Fibroblast of the aortic adventitia (primary cell): ENCODE data around the gene VMAC. TPM values are rescaled to one million over a fixed set of nuclear protein-coding genes. Genes with fewer than 3 reads are reported as not detected.

Experiments used
- DNase-seq: peaks from one replicate; pipeline ENCODE4 v3.0.0-alpha.2; 2010; ENCODE audit warnings: low read depth
- H3K4me3 ChIP-seq: 2 replicates; pipeline ENCODE4 v1.5.1; 2011; ENCODE audit warnings: low read depth, mild to moderate bottlenecking, control low read depth, low read length, moderate library complexity
- total RNA-seq: library from RNA; depleted of rRNA; stranded (reverse); fragments of >200 nt; gene quantifications from 2 replicates; pipeline ENCODE4 v1.2.3, GENCODE V29; 2012; ENCODE audit warnings: low replicate concordance
- TF ChIP-seq, protein P1 (sequence below): IDR thresholded peaks from 2 replicates; pipeline ENCODE4 v1.5.1; 2011; ENCODE audit warnings: mild to moderate bottlenecking, low read length, control low read depth, inconsistent platforms; ENCODE audit not compliant: insufficient read depth

VMAC gene
- total RNA-seq, 1 donor, result 5.6 TPM

DNA sequence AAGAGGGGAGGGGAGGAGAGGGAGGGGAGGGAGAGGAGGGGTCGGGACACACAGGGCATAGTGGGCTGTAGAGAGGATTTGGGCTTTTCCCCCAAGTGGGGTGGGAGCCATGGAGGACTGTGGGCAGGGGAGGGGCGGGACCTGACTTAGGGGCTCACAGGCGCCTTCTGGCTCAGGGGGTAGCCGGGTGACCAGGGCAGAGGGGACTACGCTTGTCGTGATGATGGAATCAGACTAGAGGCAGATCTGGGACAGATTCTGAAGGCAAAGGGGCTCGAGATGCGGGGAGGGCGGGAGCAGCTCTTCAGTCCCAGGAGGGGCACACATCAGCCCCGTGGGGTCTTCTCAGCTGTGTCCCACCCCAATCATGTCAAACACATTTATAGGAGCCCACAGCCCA is 14.6 kb upstream of the VMAC start:
- no peak for DNase-seq
- TF ChIP-seq, protein P1, sequence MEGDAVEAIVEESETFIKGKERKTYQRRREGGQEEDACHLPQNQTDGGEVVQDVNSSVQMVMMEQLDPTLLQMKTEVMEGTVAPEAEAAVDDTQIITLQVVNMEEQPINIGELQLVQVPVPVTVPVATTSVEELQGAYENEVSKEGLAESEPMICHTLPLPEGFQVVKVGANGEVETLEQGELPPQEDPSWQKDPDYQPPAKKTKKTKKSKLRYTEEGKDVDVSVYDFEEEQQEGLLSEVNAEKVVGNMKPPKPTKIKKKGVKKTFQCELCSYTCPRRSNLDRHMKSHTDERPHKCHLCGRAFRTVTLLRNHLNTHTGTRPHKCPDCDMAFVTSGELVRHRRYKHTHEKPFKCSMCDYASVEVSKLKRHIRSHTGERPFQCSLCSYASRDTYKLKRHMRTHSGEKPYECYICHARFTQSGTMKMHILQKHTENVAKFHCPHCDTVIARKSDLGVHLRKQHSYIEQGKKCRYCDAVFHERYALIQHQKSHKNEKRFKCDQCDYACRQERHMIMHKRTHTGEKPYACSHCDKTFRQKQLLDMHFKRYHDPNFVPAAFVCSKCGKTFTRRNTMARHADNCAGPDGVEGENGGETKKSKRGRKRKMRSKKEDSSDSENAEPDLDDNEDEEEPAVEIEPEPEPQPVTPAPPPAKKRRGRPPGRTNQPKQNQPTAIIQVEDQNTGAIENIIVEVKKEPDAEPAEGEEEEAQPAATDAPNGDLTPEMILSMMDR, result no peak
- no peak overlapping the region for H3K4me3 ChIP-seq

DNA sequence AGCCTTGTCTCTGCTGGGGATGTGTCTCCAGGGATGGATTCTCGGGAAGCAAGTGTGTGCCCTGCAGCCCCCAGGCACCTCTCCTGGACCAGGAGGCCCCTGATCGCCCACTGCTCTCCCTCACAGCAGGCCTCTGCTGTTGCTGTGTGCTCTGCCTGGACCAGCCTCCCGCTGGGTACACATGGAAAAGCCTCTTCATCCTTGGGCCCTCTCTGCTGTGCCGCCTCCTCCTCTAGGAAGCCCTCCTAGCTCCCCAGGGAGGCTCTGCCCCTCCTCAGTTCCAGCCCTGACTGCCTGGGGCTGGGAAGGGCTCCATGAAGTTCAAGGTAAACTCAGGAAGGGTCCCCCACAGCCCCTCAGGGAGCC is 13.1 kb upstream of the VMAC start:
- TF ChIP-seq, protein P1, result no peak
- DNase-seq, result no peak
- no peak overlapping the region for H3K4me3 ChIP-seq

DNA sequence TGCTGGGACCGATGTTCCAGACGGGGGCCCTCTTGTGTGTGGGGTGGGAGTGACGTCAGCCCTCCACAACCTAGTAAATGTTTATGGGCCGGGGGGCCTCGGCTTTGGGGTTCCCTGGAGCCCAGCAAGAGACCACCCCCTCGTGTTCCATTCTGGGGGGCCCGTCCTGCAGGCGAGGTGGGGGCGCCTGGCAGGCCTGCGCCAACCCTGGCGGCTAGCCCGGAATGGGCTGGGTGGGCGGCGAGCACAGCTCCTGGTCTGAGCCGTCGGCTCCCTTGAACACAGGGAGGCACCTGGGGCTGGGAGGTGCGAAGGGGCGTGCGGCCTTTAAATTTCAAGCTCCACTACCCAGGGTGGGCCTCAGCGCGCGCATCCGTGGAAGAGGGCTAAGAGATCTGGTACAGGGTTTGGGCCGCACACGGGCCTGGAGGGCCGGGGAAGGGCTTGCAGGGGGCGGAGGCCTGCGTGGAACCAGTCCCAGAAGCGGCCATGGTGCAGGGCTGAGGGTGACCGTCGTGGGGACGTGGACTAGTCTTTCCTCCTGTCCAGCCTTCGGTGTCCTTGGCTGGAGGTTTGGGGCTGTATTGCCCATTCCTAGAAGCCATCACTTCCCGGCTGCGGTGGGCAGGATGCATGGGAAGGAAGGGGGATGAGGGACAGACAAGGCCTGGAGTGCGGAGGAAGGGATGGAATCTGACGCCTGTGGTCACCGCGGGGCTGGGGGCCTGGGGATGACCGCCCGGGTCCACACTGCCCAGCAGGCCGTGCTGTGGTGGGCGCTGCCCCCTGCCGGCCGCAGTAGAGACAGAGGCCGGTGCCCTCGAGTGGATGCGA is 12.5 kb upstream of the VMAC start:
- DNase-seq, result peak; percentile 33
- no peak overlapping the region for H3K4me3 ChIP-seq

DNA sequence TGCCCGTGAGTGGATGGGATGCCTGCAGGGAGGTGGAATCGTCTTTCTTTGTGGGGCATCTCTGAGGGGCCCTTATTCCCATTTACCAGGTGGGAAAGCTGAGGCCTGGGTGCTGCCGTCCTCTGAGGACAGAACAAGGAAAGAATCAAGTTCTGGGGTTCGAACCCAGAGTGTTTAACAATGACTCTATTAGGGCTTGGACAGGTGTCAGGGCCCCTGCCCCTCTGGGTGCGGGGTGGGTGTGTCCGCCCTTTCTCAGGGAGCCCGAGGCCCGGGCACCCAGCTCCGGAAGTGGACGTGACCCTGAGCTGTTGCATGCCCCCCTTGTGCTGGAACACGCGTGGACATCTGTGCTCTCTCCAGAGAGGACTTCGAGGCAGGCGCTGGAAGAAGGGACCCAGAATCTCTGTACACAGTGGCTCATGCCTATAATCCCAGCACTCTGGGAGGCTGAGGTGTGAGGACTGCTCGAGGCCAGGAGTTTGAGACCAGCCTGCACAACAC is 11.8 kb upstream of the VMAC start:
- TF ChIP-seq, protein P1, result no peak
- no peak for DNase-seq
- H3K4me3 ChIP-seq, result no peak overlapping the region

More for the DNA sequence above, 12.5 kb upstream of the VMAC start:
- TF ChIP-seq, protein P1, result peak; percentile 80

DNA sequence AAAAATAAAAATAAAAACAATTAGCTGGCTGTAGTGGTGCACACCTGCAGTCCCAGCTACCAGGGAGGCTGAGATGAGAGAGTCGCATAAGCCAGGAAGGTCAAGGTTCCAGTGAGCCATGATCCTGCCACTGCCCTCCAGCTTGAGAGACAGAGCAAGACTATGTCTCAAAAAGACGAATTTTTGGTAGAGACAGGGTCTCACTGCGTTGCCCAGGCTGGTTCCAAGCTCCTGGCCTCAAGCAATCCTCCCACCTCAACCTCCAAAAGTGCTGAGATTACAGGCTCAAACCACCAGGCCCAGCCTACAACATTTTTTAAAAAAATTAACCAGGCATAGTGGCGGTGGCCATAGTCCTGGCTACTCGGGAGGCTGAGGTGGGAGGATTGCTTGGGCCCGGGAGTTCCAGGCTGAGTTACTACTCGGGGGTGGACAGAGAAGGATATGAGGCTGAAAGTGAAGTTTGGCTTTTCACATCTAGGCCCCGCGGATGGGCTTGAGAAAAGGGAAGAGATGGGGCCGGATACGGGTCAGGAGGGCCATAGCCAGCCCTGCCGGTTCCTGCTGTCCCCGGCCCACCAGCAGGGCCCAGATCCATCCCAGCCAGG is 11.3 kb upstream of the VMAC start:
- DNase-seq, result no peak

DNA sequence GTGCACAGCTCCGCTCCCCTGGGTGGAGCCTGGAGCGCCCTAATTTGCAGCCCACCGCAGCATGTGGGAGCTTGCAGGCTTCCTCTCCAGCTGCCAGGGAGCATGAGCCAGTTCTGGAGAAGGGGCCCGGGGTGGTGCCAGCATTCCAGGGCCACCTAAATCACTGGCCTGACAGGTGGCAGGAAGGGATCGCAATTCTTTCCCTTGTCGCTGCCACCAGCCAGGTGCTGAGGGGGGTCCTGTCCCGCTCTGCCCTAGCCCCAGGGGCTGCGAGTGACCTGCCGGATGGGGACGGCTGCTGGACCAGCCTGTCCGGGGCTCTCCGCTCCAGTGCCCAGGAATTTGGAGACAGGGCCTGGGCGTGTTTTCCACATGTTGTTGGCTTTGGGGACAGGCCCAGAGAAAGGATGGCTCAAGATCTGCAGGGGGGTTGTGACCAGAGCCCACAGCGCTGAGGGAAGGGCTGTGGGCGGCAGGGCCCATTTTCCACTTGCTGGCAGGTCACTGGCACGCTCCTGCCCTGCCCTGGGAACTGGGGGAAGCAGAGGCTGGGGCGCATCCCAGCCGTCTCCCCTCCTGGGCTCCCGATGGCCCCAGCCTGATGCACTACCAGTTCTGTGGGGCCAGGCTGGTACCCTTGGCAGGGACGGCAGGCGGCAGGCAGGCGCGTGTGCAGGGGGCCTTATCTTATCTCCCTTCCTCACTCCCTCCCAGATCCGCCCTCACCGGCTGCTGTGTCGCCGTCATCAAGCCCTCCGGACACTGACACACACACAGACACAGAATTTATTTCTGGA is 10.6 kb upstream of the VMAC start:
- TF ChIP-seq, protein P1, result no peak
- no peak for DNase-seq
- no peak overlapping the region for H3K4me3 ChIP-seq

More for the DNA sequence above, 11.3 kb upstream of the VMAC start:
- TF ChIP-seq, protein P1, result no peak
- H3K4me3 ChIP-seq, result no peak overlapping the region
